ENCODE results near the gene GLYR1. TPM values are rescaled to one million over a fixed set of nuclear protein-coding genes. Genes with fewer than 3 reads are reported as not detected.

Gene GLYR1
- total and polyA plus RNA-seq, 9 of the 15 experiments (the other 6 are each of a cell fraction or from before 2014, with no cell fraction given), result 6.7 to 99.2 (median 60.2) TPM

GRCh38 chr16:4768549-4769305 is 78.4 kb downstream of the GLYR1 start (continued):
- TF ChIP-seq TFAP4 (CRISPR knock-in tag; IDR thresholded peaks at IDR 0.05; ENCODE audit: borderline replicate concordance) (peak; percentile 35; the same call in 1 of the 2 replicates), ESRRA (IDR thresholded peaks at IDR 0.05; ENCODE audit: borderline replicate concordance, low read depth) (peak; percentile 12; the same call in 1 of the 2 replicates), ETV1 (tag; conservative IDR thresholded peaks at IDR 0.05; ENCODE audit: low read depth) (peak; percentile 59; the same call in 1 of the 2 replicates), PBX2 (CRISPR knock-in tag; IDR thresholded peaks at IDR 0.05; ENCODE audit: low read depth) (no peak), PBX2 (tag; conservative IDR thresholded peaks at IDR 0.05; ENCODE audit: low read depth) (no peak), ZNF408 (CRISPR knock-in tag; IDR thresholded peaks at IDR 0.05; ENCODE audit: low read depth) (no peak)

Data from K562 (cell line).